ENCODE results near the gene PDCD1LG2. TPM values are rescaled to one million over a fixed set of nuclear protein-coding genes. Genes with fewer than 3 reads are reported as not detected.

The PDCD1LG2 gene
- polyA plus RNA-seq, 3 donors, result 0.16 to 0.41 (median 0.17) TPM

GRCh38 chr9:5500441-5501235, 9.7 kb upstream of the PDCD1LG2 start:
- H2AFZ ChIP-seq (ENCODE audit: insufficient read depth, low read depth, low read length, poor library complexity, severe bottlenecking), result no peak overlapping the region
- peaks cover 20% of the 10 kb centered on the region for H3K4me1 Mint-ChIP-seq
- intact Hi-C loops (cut with micrococcal nuclease), result no loop called here
- H3K9ac ChIP-seq (ENCODE audit: insufficient read depth, low read length, poor library complexity, severe bottlenecking), result no peak overlapping the region
- no peak for TF ChIP-seq CTCF (IDR thresholded peaks at IDR 0.05)
- 14% methylated on average over 16 of the region's 18 CpGs for WGBS (ENCODE audit: insufficient coverage)
- no peaks in the 10 kb centered on the region for H3K79me2 ChIP-seq (ENCODE audit: insufficient read depth, low read length)
- H3K36me3 Mint-ChIP-seq, result no peaks in the 10 kb centered on the region
- H3K4me3 Mint-ChIP-seq, result peak overlapping the region in 1 of 2 donors; percentile 56
- H3K36me3 ChIP-seq (replicated peaks in 1 of 2; ENCODE audit: control insufficient read depth in 1 of 2, insufficient read depth in 2 of 2, low read length in 2 of 2), result no peaks in the 10 kb centered on the region
- peaks cover 0 to 6% (median 0%) of the 10 kb centered on the region in 7 donors for H3K9me3 Mint-ChIP-seq
- H3K9me3 ChIP-seq (replicated peaks in 1 of 2; ENCODE audit: control insufficient read depth in 1 of 2, insufficient read depth in 1 of 2, low read length in 2 of 2), result no peaks in the 10 kb centered on the region
- H3K27me3 ChIP-seq (ENCODE audit: control insufficient read depth in 2 of 2, insufficient read depth in 2 of 2, low read length in 2 of 2), result no peaks in the 10 kb centered on the region
- H3K27me3 Mint-ChIP-seq (ENCODE audit: low read depth in 3 of 3), result peaks cover 0 to 12% (median 0%) of the 10 kb centered on the region in 3 donors
- no peaks in the 10 kb centered on the region for H4K20me1 ChIP-seq (ENCODE audit: insufficient read depth, low read length)
- no peak overlapping the region for H3K27ac Mint-ChIP-seq
- H3K4me3 ChIP-seq (replicated peaks in 1 of 3; ENCODE audit: low read depth in 2 of 3, low read length in 3 of 3), result no peak overlapping the region
- DNase-seq, result no peak
- H3K4me1 ChIP-seq (ENCODE audit: control insufficient read depth in 1 of 2, insufficient read depth in 2 of 2, low read length in 2 of 2), result peaks cover 13 to 15% of the 10 kb centered on the region in 2 donors
- no peak overlapping the region for H3K4me2 ChIP-seq (replicated peaks; ENCODE audit: extremely low read depth, low read length, poor library complexity, severe bottlenecking)
- no peak overlapping the region for H3K27ac ChIP-seq (ENCODE audit: low read depth in 1 of 2, low read length in 2 of 2)

DNA sequence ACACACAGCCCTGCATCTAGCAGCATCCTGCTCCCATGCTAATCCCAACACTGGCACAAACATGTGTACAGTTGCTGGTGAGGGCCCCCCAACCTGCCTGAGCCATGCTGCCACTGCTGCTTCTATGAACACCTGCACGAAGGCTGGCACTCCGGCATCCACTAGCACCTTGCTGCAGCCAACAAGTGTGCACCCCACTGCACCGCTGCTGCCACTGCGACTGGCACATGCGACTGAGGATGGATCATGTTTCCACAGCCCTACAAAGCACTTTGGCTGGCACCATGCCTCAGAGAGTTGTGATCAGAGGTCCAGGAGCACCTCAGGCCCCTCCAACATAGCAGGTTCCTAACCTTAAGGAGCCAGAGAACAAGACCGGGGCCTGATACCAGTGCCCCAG, 7.8 kb upstream of the PDCD1LG2 start:
- no peak for DNase-seq
- peaks cover 0 to 7% (median 2%) of the 10 kb centered on the region in 7 donors for H3K9me3 Mint-ChIP-seq
- H3K27ac ChIP-seq (ENCODE audit: low read depth in 1 of 2, low read length in 2 of 2), result no peak overlapping the region
- 98% methylated on average over 6 of the region's 6 CpGs for WGBS (ENCODE audit: insufficient coverage)
- no peak overlapping the region for H2AFZ ChIP-seq (ENCODE audit: insufficient read depth, low read depth, low read length, poor library complexity, severe bottlenecking)
- H3K4me1 Mint-ChIP-seq, result peaks cover 20% of the 10 kb centered on the region
- H3K36me3 ChIP-seq (replicated peaks in 1 of 2; ENCODE audit: control insufficient read depth in 1 of 2, insufficient read depth in 2 of 2, low read length in 2 of 2), result no peaks in the 10 kb centered on the region
- no peaks in the 10 kb centered on the region for H4K20me1 ChIP-seq (ENCODE audit: insufficient read depth, low read length)
- peaks cover 13 to 15% of the 10 kb centered on the region in 2 donors for H3K4me1 ChIP-seq (ENCODE audit: control insufficient read depth in 1 of 2, insufficient read depth in 2 of 2, low read length in 2 of 2)
- H3K4me3 Mint-ChIP-seq, result no peak overlapping the region
- no peak for TF ChIP-seq CTCF (IDR thresholded peaks at IDR 0.05)
- no peak overlapping the region for H3K27ac Mint-ChIP-seq
- H3K27me3 ChIP-seq (ENCODE audit: control insufficient read depth in 2 of 2, insufficient read depth in 2 of 2, low read length in 2 of 2), result no peaks in the 10 kb centered on the region
- no peak overlapping the region for H3K4me2 ChIP-seq (replicated peaks; ENCODE audit: extremely low read depth, low read length, poor library complexity, severe bottlenecking)
- H3K36me3 Mint-ChIP-seq, result no peaks in the 10 kb centered on the region
- intact Hi-C loops (cut with micrococcal nuclease), result no loop called here
- no peaks in the 10 kb centered on the region for H3K9me3 ChIP-seq (replicated peaks in 1 of 2; ENCODE audit: control insufficient read depth in 1 of 2, insufficient read depth in 1 of 2, low read length in 2 of 2)
- peaks cover 0 to 12% (median 0%) of the 10 kb centered on the region in 3 donors for H3K27me3 Mint-ChIP-seq (ENCODE audit: low read depth in 3 of 3)
- H3K79me2 ChIP-seq (ENCODE audit: insufficient read depth, low read length), result no peaks in the 10 kb centered on the region
- no peak overlapping the region for H3K9ac ChIP-seq (ENCODE audit: insufficient read depth, low read length, poor library complexity, severe bottlenecking)
- no peak overlapping the region for H3K4me3 ChIP-seq (replicated peaks in 1 of 3; ENCODE audit: low read depth in 2 of 3, low read length in 3 of 3)
